Measurements from ENCODE around the gene HS3ST2. TPM values are rescaled to one million over a fixed set of nuclear protein-coding genes. Genes with fewer than 3 reads are reported as not detected.

HS3ST2 gene
- total RNA-seq, 1 experiment from 2014 or later: 0.61 TPM

- no peak for TF ChIP-seq E2F1 (CRISPR knock-in tag; IDR thresholded peaks at IDR 0.05)
- TF ChIP-seq PRDM15 (CRISPR knock-in tag; IDR thresholded peaks at IDR 0.05): no peak
- TF ChIP-seq TP53 (CRISPR knock-in tag; IDR thresholded peaks at IDR 0.05): no peak
Measured at GRCh38 chr16:22927306-22927705, 113.3 kb downstream of the HS3ST2 start (continued).

GRCh38 chr16:22928882-22929435, 115.0 kb downstream of the HS3ST2 start:
- no peak overlapping the region for H3K4me3 Mint-ChIP-seq
- no peak overlapping the region for H3K27ac Mint-ChIP-seq
- no peaks in the 10 kb centered on the region for H3K36me3 Mint-ChIP-seq
- ChIA-PET POLR2A (no interaction called here), CTCF (no interaction called here)
- no peaks in the 10 kb centered on the region for H3K9me3 Mint-ChIP-seq
- H3K4me1 Mint-ChIP-seq: peaks cover 34% of the 10 kb centered on the region
- ATAC-seq (no peak), DNase-seq (ENCODE audit: low spot score) (no peak)
- H3K27me3 Mint-ChIP-seq (ENCODE audit: low read depth): no peaks in the 10 kb centered on the region; the same call in 1 of the 2 replicates
- TF ChIP-seq IRF2 (CRISPR knock-in tag; IDR thresholded peaks at IDR 0.05; ENCODE audit: borderline replicate concordance, low read depth): no peak
- no peak for TF ChIP-seq GRHL2 (CRISPR knock-in tag; IDR thresholded peaks at IDR 0.05; ENCODE audit: insufficient replicate concordance, severe bottlenecking)
- no peak for TF ChIP-seq ZNF317 (CRISPR knock-in tag; IDR thresholded peaks at IDR 0.05; ENCODE audit: borderline replicate concordance, low read depth)
- TF ChIP-seq ELF4 (CRISPR knock-in tag; IDR thresholded peaks at IDR 0.05; ENCODE audit: low read depth): no peak
- no peak for TF ChIP-seq NFYB (CRISPR knock-in tag; conservative IDR thresholded peaks at IDR 0.05; ENCODE audit: low read depth)

GRCh38 chr16:22929461-22929860, 115.5 kb downstream of the HS3ST2 start:
- peaks cover 34% of the 10 kb centered on the region for H3K4me1 Mint-ChIP-seq
- ChIA-PET POLR2A (no interaction called here), CTCF (no interaction called here)
- no peak for ATAC-seq
- H3K4me3 Mint-ChIP-seq: no peak overlapping the region
- H3K9me3 Mint-ChIP-seq: 0 out of 2 replicates have a peak, but pooled peaks cover 2% of the 10 kb centered on the region
- DNase-seq (ENCODE audit: low spot score): no peak
- no peaks in the 10 kb centered on the region for H3K36me3 Mint-ChIP-seq
- no peaks in the 10 kb centered on the region; the same call in 1 of the 2 replicates for H3K27me3 Mint-ChIP-seq (ENCODE audit: low read depth)
- H3K27ac Mint-ChIP-seq: no peak overlapping the region
- TF ChIP-seq AR (CRISPR knock-in tag; IDR thresholded peaks at IDR 0.05) (no peak), SMAD4 (CRISPR knock-in tag; IDR thresholded peaks at IDR 0.05) (no peak), SOX15 (CRISPR knock-in tag; IDR thresholded peaks at IDR 0.05) (no peak), USF1 (CRISPR knock-in tag; IDR thresholded peaks at IDR 0.05) (no peak), JUN (CRISPR knock-in tag; IDR thresholded peaks at IDR 0.05) (no peak), HMGXB4 (CRISPR knock-in tag; IDR thresholded peaks at IDR 0.05) (no peak), NFE2L1 (CRISPR knock-in tag; IDR thresholded peaks at IDR 0.05) (no peak), SMAD3 (CRISPR knock-in tag; IDR thresholded peaks at IDR 0.05; ENCODE audit: borderline replicate concordance) (no peak), AFF4 (CRISPR knock-in tag; IDR thresholded peaks at IDR 0.05; ENCODE audit: borderline replicate concordance) (no peak), ESRRA (CRISPR knock-in tag; IDR thresholded peaks at IDR 0.05; ENCODE audit: borderline replicate concordance) (no peak), ZNF671 (CRISPR knock-in tag; IDR thresholded peaks at IDR 0.05) (no peak)
